ACC112 (cell line): Measurements from ENCODE around the gene SMAD5.

Source experiments
- H2AFZ ChIP-seq: fragments of 200-600 bp; sonication (generic); one replicate; pipeline ENCODE4 v1.6.0; 2017; ENCODE audit warnings: antibody characterized with exemption, low read length; ENCODE audit not compliant: unreplicated experiment
- H3K27ac ChIP-seq: fragments of 200-600 bp; sonication (generic); 2 replicates; pipeline ENCODE4 v1.5.1; 2014; ENCODE audit warnings: low read depth, mild to moderate bottlenecking, antibody characterized with exemption, low read length, moderate library complexity
- H3K27me3 ChIP-seq: fragments of 200-600 bp; sonication (generic); 2 replicates; pipeline ENCODE4 v1.6.1; 2014; ENCODE audit warnings: mild to moderate bottlenecking, antibody characterized with exemption, low read length, moderate library complexity, mixed read lengths; ENCODE audit not compliant: insufficient read depth
- H3K36me3 ChIP-seq: fragments of 200-600 bp; sonication (generic); 2 replicates; pipeline ENCODE4 v1.6.1; 2016; ENCODE audit warnings: mild to moderate bottlenecking, antibody characterized with exemption, low read length, moderate library complexity, mixed read lengths; ENCODE audit not compliant: insufficient read depth
- H3K4me1 ChIP-seq: fragments of 200-600 bp; sonication (generic); one replicate; pipeline ENCODE4 v1.6.1; 2016; ENCODE audit warnings: low read length, mixed read lengths; ENCODE audit not compliant: insufficient read depth, unreplicated experiment, control insufficient read depth
- H3K4me3 ChIP-seq: fragments of 200-600 bp; sonication (generic); 2 replicates; pipeline ENCODE4 v1.5.1; 2014; ENCODE audit warnings: mild to moderate bottlenecking, low read depth, low read length
- H3K79me2 ChIP-seq: fragments of 200-600 bp; sonication (generic); one replicate; pipeline ENCODE4 v1.6.0; 2016; ENCODE audit warnings: low read length; ENCODE audit not compliant: control insufficient read depth, unreplicated experiment, insufficient read depth

Gene SMAD5

GRCh38 chr5:136115183-136115865, 17.3 kb upstream of the SMAD5 start:
- no peak overlapping the region for H3K27ac ChIP-seq
- peaks cover 55% of the 10 kb centered on the region for H3K27me3 ChIP-seq
- H3K4me3 ChIP-seq: no peak overlapping the region
- H2AFZ ChIP-seq: no peak overlapping the region
- H3K4me1 ChIP-seq: no peaks in the 10 kb centered on the region
- H3K79me2 ChIP-seq: no peaks in the 10 kb centered on the region
- H3K36me3 ChIP-seq: no peaks in the 10 kb centered on the region

GRCh38 chr5:136120529-136120928, 12.1 kb upstream of the SMAD5 start:
- Histone ChIP-seq H3K27me3 (peaks cover 27% of the 10 kb centered on the region), H3K79me2 (no peaks in the 10 kb centered on the region), H3K4me1 (peaks cover 11% of the 10 kb centered on the region), H3K27ac (no peak overlapping the region), H3K36me3 (no peaks in the 10 kb centered on the region), H2AFZ (no peak overlapping the region), H3K4me3 (no peak overlapping the region)

- Histone ChIP-seq H3K4me1 (peaks cover 11% of the 10 kb centered on the region), H3K36me3 (no peaks in the 10 kb centered on the region), H2AFZ (no peak overlapping the region), H3K27ac (no peak overlapping the region), H3K79me2 (no peaks in the 10 kb centered on the region), H3K4me3 (no peak overlapping the region), H3K27me3 (peaks cover 19% of the 10 kb centered on the region)
These were observed 9.3 kb upstream of the SMAD5 start for GRCh38 chr5:136123236-136123768.

GRCh38 chr5:136127560-136127959, 5.1 kb upstream of the SMAD5 start:
- Histone ChIP-seq H3K79me2 (no peaks in the 10 kb centered on the region), H2AFZ (no peak overlapping the region), H3K27me3 (peaks cover 17% of the 10 kb centered on the region), H3K4me1 (peaks cover 17% of the 10 kb centered on the region), H3K27ac (no peak overlapping the region), H3K36me3 (no peaks in the 10 kb centered on the region), H3K4me3 (no peak overlapping the region)

- Histone ChIP-seq H3K36me3 (no peaks in the 10 kb centered on the region), H3K4me3 (no peak overlapping the region), H3K4me1 (peaks cover 9% of the 10 kb centered on the region), H3K27me3 (peaks cover 17% of the 10 kb centered on the region), H2AFZ (no peak overlapping the region), H3K27ac (no peak overlapping the region), H3K79me2 (peaks cover 7% of the 10 kb centered on the region)
These were observed 4.2 kb upstream of the SMAD5 start for GRCh38 chr5:136128481-136128880.

- Histone ChIP-seq H3K36me3 (no peaks in the 10 kb centered on the region), H3K4me3 (no peak overlapping the region), H3K27ac (no peak overlapping the region)
These were observed 3.2 kb upstream of the SMAD5 start for GRCh38 chr5:136129445-136129844.

GRCh38 chr5:136130581-136130980, 2.1 kb upstream of the SMAD5 start:
- Histone ChIP-seq H3K36me3 (no peaks in the 10 kb centered on the region), H3K27ac (no peak overlapping the region), H3K27me3 (peaks cover 17% of the 10 kb centered on the region), H2AFZ (no peak overlapping the region), H3K79me2 (peaks cover 28% of the 10 kb centered on the region), H3K4me3 (no peak overlapping the region), H3K4me1 (peaks cover 19% of the 10 kb centered on the region)

More at GRCh38 chr5:136129445-136129844, 3.2 kb upstream of the SMAD5 start:
- Histone ChIP-seq H3K27me3 (peaks cover 17% of the 10 kb centered on the region), H3K79me2 (peaks cover 17% of the 10 kb centered on the region), H3K4me1 (peaks cover 11% of the 10 kb centered on the region), H2AFZ (no peak overlapping the region)

- Histone ChIP-seq H3K36me3 (no peaks in the 10 kb centered on the region), H2AFZ (peak overlapping the region; percentile 99), H3K4me3 (peak overlapping the region; percentile 92), H3K27me3 (peaks cover 7% of the 10 kb centered on the region), H3K79me2 (peaks cover 43% of the 10 kb centered on the region), H3K4me1 (peaks cover 19% of the 10 kb centered on the region), H3K27ac (peak overlapping the region; percentile 74)
These were observed 558 bp upstream of the SMAD5 start for GRCh38 chr5:136132087-136132486.

GRCh38 chr5:136133222-136133921, 727 bp downstream of the SMAD5 start:
- Histone ChIP-seq H2AFZ (peak overlapping the region; percentile 39), H3K27me3 (no peaks in the 10 kb centered on the region), H3K4me1 (peaks cover 26% of the 10 kb centered on the region), H3K4me3 (peak overlapping the region; percentile 92), H3K79me2 (peaks cover 56% of the 10 kb centered on the region), H3K36me3 (no peaks in the 10 kb centered on the region), H3K27ac (peak overlapping the region; percentile 74)

GRCh38 chr5:136133922-136134379, 1.3 kb downstream of the SMAD5 start:
- no peak overlapping the region for H2AFZ ChIP-seq

More at GRCh38 chr5:136133922-136134379, 1.3 kb downstream of the SMAD5 start:
- Histone ChIP-seq H3K27ac (peak overlapping the region; percentile 27; the same call in 1 of the 2 replicates), H3K36me3 (no peaks in the 10 kb centered on the region), H3K4me1 (peaks cover 26% of the 10 kb centered on the region), H3K79me2 (peaks cover 62% of the 10 kb centered on the region), H3K4me3 (peak overlapping the region; percentile 92), H3K27me3 (no peaks in the 10 kb centered on the region)
